HL-60/S4 (cell line): ENCODE data around the gene MIXL1.

Experiments used
- in situ Hi-C: fragments of 300-500 bp; cut with MboI; formaldehyde crosslinking; loops from 2 replicates; pipeline ENCODE4 v1.14.3; 2022; ENCODE audit warnings: low sequenced_read_pairs

The MIXL1 gene

DNA sequence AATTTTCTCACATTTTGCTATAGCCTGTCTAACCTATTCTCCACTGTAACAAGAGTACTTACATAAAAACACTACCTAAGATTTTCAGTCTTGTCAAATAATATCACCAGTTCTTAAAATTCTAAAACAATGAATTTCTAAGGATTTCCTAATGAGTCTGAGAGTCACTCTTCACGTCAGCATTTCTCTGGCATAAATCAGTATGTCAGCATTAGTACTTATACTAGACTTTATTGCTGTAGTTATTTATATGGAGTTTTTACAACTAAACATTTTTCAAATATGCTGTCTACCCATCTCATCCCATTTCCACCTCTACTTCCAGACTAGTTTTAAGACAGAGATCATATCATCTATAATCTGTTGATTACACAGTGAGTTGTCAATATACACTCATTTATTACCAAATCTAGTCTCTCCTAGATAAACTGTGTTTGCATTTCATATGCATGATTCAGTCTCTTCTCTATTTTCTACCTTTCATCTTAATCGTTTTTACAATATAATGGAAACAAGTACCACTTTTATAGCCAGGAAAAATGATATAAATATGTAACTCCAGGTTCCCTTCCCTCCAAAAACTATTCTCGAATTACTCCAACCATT is 52.7 kb downstream of the MIXL1 start:
- in situ Hi-C loops, result no loop called here
